HepG2 (cell line): ENCODE results near the gene CYP4F22. TPM values are rescaled to one million over a fixed set of nuclear protein-coding genes. Genes with fewer than 3 reads are reported as not detected.

ENCODE experiments used
- E2F1 ChIP-seq: sonication (generic); formaldehyde crosslinking; IDR thresholded peaks from 2 replicates; pipeline ENCODE4 v1.5.0; 2020; ENCODE audit warnings: missing genetic modification reagents
- HHEX ChIP-seq: IDR thresholded peaks from 2 replicates; pipeline ENCODE4 v1.6.1; 2016; ENCODE audit warnings: control low read depth
- MAFG ChIP-seq: sonication (generic); formaldehyde crosslinking; IDR thresholded peaks from 2 replicates; pipeline ENCODE4 v1.5.1; 2020; ENCODE audit warnings: mild to moderate bottlenecking, missing genetic modification reagents
- MIER3 ChIP-seq: IDR thresholded peaks from 2 replicates; pipeline ENCODE4 v1.6.1; 2016; ENCODE audit warnings: missing compliant biosample characterization, borderline replicate concordance
- PRDM4 ChIP-seq: sonication (generic); formaldehyde crosslinking; IDR thresholded peaks from 2 replicates; pipeline ENCODE4 v1.9.0; 2021; ENCODE audit warnings: missing genetic modification reagents, borderline replicate concordance
- SMAD9 ChIP-seq: sonication (generic); formaldehyde crosslinking; IDR thresholded peaks from 2 replicates; pipeline ENCODE4 v1.5.1; 2020; ENCODE audit warnings: mild to moderate bottlenecking, missing genetic modification reagents
- ZBTB34 ChIP-seq: sonication (generic); formaldehyde crosslinking; IDR thresholded peaks from 2 replicates; pipeline ENCODE4 v1.8.0; 2022; ENCODE audit warnings: mild to moderate bottlenecking, missing genetic modification reagents
- ZBTB4 ChIP-seq: sonication (generic); formaldehyde crosslinking; IDR thresholded peaks from 2 replicates; pipeline ENCODE4 v1.4.0; 2020; ENCODE audit warnings: missing genetic modification reagents, mild to moderate bottlenecking, borderline replicate concordance
- ZFP41 ChIP-seq: sonication (generic); formaldehyde crosslinking; IDR thresholded peaks from 2 replicates; pipeline ENCODE4 v1.4.0; 2020; ENCODE audit warnings: mild to moderate bottlenecking, missing genetic modification reagents, borderline replicate concordance
- ZHX2 ChIP-seq, 2 experiments: sonication (generic) in 1 of 2; formaldehyde crosslinking in 1 of 2; IDR thresholded peaks; 2 replicates each; pipeline versions ENCODE4 v1.6.1 to v1.9.0; 2014 to 2022; ENCODE audit warnings: antibody characterized with exemption in 1 of 2, borderline replicate concordance in 1 of 2, inconsistent platforms in 1 of 2, low read depth in 1 of 2, missing genetic modification reagents in 1 of 2
- ZNF274 ChIP-seq: sonication (generic); formaldehyde crosslinking; IDR thresholded peaks from 2 replicates; pipeline ENCODE4 v1.5.1; 2020; ENCODE audit warnings: mild to moderate bottlenecking, missing genetic modification reagents
- ZNF550 ChIP-seq: sonication (generic); formaldehyde crosslinking; IDR thresholded peaks from 2 replicates; pipeline ENCODE4 v1.4.0; 2020; ENCODE audit warnings: mild to moderate bottlenecking, missing genetic modification reagents, borderline replicate concordance
- ZNF552 ChIP-seq: sonication (generic); formaldehyde crosslinking; IDR thresholded peaks from 2 replicates; pipeline ENCODE4 v1.9.0; 2022; ENCODE audit warnings: missing genetic modification reagents, mild to moderate bottlenecking, borderline replicate concordance
- polyA plus RNA-seq, 8 experiments: library from polyadenylated mRNA; depleted of rRNA in 3 of 8; stranded (reverse) in 7 of 8; unstranded in 1 of 8; fragments of >200 nt; fragmentation: Illumina TruSeq in 4 of 8; extraction: Trizol in 4 of 8; gene quantifications; 2 replicates each; pipeline versions ENCODE4 v1.2.1 to v1.2.3, GENCODE V29; 2011 to 2016; ENCODE audit warnings: low read depth in 4 of 8, missing spikeins in 1 of 8, mixed read lengths in 1 of 8; ENCODE audit not compliant: insufficient read depth in 1 of 8
- total RNA-seq, 5 experiments: library from RNA; depleted of rRNA; stranded (reverse); fragments of >200 nt; fragmentation: Illumina TruSeq; extraction: Trizol; gene quantifications; 2 replicates each; pipeline ENCODE4 v1.2.3, GENCODE V29; 2016; ENCODE audit warnings: low read depth in 1 of 5

CYP4F22 gene
- total and polyA plus RNA-seq, 2 of the 13 experiments (the other 11 are each of a cell fraction or from before 2014, with no cell fraction given): 0.05 TPM; not detected in 1

GRCh38 chr19:15584541-15585115, 76.3 kb downstream of the CYP4F22 start (continued):
- TF ChIP-seq ZBTB4 (CRISPR knock-in tag): 0 out of 2 replicates have a peak, but pooled peaks have one; percentile 30
- TF ChIP-seq ZNF550 (CRISPR knock-in tag): no peak
- no peak for TF ChIP-seq ZNF552 (CRISPR knock-in tag)
- no peak for TF ChIP-seq E2F1 (CRISPR knock-in tag)
- 0 out of 2 replicates have a peak, but pooled peaks have one; percentile 38 for TF ChIP-seq ZNF274 (CRISPR knock-in tag)
- TF ChIP-seq MIER3 (CRISPR knock-in tag): no peak
- TF ChIP-seq ZFP41: no peak
- no peak for TF ChIP-seq MAFG (CRISPR knock-in tag)
- TF ChIP-seq SMAD9 (CRISPR knock-in tag): no peak
- no peak for TF ChIP-seq ZBTB34
- TF ChIP-seq ZHX2 (IDR thresholded peaks at IDR 0.05; ENCODE audit: low read depth): 0 out of 2 replicates have a peak, but pooled peaks have one; percentile 36
- TF ChIP-seq ZHX2 (CRISPR knock-in tag; IDR thresholded peaks at IDR 0.05; ENCODE audit: borderline replicate concordance): no peak
- TF ChIP-seq PRDM4: no peak
- TF ChIP-seq HHEX (CRISPR knock-in tag): no peak
